PC-3 (cell line): ENCODE data around the gene FMNL3.

Source experiments
- EZH2 ChIP-seq: fragments of 300-600 bp; sonication (generic); IDR thresholded peaks from one replicate; pipeline ENCODE4 v1.6.1; 2017; ENCODE audit warnings: antibody characterized with exemption, mild to moderate bottlenecking, low read length; ENCODE audit not compliant: unreplicated experiment
- TF ChIP-seq, protein P1 (sequence below): fragments of 300-600 bp; sonication (generic); conservative IDR thresholded peaks from 2 replicates; pipeline ENCODE4 v1.5.1; 2017; ENCODE audit warnings: antibody characterized with exemption, low read depth, mild to moderate bottlenecking, low read length

DNA sequence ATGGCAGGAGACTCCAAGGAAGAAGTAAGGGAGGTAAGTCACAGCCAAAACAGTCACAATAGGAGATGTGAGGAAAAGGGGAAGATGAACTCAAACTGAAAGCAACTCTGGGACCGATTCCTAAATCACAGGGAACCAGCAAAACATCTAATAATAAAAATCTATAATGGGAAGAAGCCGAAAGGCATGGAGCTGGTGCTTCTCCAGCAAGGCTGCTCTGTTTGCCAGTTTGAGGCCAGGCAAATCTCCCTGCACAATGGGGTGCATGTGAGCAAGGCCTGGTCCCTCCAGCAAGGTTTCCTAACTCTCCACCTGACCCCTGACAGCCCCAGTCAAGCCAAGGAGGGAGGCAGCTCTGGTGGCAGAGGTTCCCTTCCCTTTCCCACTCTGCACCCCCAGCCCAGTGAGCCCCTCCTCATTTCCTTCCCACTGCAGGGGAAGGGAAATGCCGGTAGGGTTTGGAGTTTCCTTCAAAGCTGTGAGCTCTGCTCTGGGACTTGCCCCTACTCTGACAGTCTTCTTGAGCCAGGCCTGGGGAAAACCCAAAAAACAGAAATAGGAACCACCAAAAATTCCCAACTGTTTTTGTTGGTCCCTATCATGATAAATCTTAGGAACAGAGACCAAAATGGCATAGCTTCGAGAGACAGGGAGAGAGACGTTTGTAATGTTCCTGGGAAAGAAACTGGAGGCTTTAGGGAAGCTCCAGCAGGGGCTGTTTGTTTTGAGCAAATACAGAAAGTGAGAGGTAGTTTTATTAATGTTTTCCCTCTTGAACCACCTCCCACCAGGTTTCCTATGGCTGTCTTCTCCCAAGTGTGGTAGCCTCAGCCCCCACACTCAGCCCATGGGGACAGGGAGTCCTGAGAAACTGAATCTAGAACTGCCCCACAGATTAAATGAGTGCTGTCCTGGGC, 34.6 kb downstream of the FMNL3 start:
- TF ChIP-seq, protein P1, sequence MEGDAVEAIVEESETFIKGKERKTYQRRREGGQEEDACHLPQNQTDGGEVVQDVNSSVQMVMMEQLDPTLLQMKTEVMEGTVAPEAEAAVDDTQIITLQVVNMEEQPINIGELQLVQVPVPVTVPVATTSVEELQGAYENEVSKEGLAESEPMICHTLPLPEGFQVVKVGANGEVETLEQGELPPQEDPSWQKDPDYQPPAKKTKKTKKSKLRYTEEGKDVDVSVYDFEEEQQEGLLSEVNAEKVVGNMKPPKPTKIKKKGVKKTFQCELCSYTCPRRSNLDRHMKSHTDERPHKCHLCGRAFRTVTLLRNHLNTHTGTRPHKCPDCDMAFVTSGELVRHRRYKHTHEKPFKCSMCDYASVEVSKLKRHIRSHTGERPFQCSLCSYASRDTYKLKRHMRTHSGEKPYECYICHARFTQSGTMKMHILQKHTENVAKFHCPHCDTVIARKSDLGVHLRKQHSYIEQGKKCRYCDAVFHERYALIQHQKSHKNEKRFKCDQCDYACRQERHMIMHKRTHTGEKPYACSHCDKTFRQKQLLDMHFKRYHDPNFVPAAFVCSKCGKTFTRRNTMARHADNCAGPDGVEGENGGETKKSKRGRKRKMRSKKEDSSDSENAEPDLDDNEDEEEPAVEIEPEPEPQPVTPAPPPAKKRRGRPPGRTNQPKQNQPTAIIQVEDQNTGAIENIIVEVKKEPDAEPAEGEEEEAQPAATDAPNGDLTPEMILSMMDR: no peak
- no peak for TF ChIP-seq EZH2
